HCT116 (cell line): ENCODE data around the gene UNC79.

Source experiments
- ATF3 ChIP-seq: IDR thresholded peaks from 2 replicates; pipeline ENCODE4 v1.6.1; 2012
- CTCF ChIP-seq, 3 experiments: fragments of 200-600 bp in 1 of 3; sonication (generic) in 1 of 3; IDR thresholded peaks in 2 of 3; conservative IDR thresholded peaks in 1 of 3; 2 replicates each; pipeline ENCODE4 v1.5.1; 2012 to 2017; ENCODE audit warnings: low read depth in 2 of 3, low read length in 2 of 3, antibody characterized with exemption in 1 of 3, borderline replicate concordance in 1 of 3, control low read depth in 1 of 3, mild to moderate bottlenecking in 1 of 3, mixed read lengths in 1 of 3, mixed run types in 1 of 3, moderate library complexity in 1 of 3; ENCODE audit not compliant: insufficient read depth in 1 of 3
- EZH2phosphoT487 ChIP-seq: fragments of 200-600 bp; IDR thresholded peaks from 2 replicates; pipeline ENCODE4 v1.6.1; 2018; ENCODE audit warnings: antibody characterized with exemption, borderline replicate concordance
- JUND ChIP-seq: IDR thresholded peaks from 2 replicates; pipeline ENCODE4 v1.6.1; 2012
- MAX ChIP-seq: IDR thresholded peaks from 2 replicates; pipeline ENCODE4 v1.6.1; 2012
- POLR2A ChIP-seq: IDR thresholded peaks from 2 replicates; pipeline ENCODE4 v1.7.0; 2011; ENCODE audit warnings: borderline replicate concordance; ENCODE audit not compliant: insufficient read depth, insufficient read length; ENCODE audit errors: extremely low read depth
- POLR2AphosphoS5 ChIP-seq: IDR thresholded peaks from 2 replicates; pipeline ENCODE4 v1.6.1; 2011; ENCODE audit warnings: mild to moderate bottlenecking, low read depth, low read length, moderate library complexity
- RAD21 ChIP-seq: IDR thresholded peaks from 2 replicates; pipeline ENCODE4 v1.6.1; 2012; ENCODE audit warnings: low read depth, mild to moderate bottlenecking

- TF ChIP-seq CTCF (IDR thresholded peaks at IDR 0.05 in 2 of 3, conservative IDR thresholded peaks at IDR 0.05 in 1 of 3; ENCODE audit: borderline replicate concordance in 1 of 3, insufficient read depth in 1 of 3, low read depth in 2 of 3, low read length in 2 of 3) (no peak), ATF3 (no peak), POLR2A (no peak), JUND (no peak), MAX (no peak), RAD21 (no peak), EZH2phosphoT487 (no peak), POLR2AphosphoS5 (no peak)
Observed at GRCh38 chr14:93546642-93547041, 115.9 kb downstream of the UNC79 start.
